Liver (tissue), 9 donors: ENCODE measurements around the gene CPAMD8. TPM values are rescaled to one million over a fixed set of nuclear protein-coding genes. Genes with fewer than 3 reads are reported as not detected.

Experiments
- DNase-seq: peaks from one replicate; pipeline ENCODE4 v3.0.0-alpha.2; 2017; ENCODE audit warnings: low spot score
- H3K27ac ChIP-seq, 2 donors: one replicate each; pipeline ENCODE4 v1.7.0; 2013; ENCODE audit warnings: inconsistent platforms in 2 of 2, low read length in 2 of 2, control low read depth in 1 of 2, low read depth in 1 of 2, mild to moderate bottlenecking in 1 of 2
- H3K27me3 ChIP-seq, 4 donors: one replicate each; pipeline versions ENCODE4 v1.6.1 to v1.7.0; 2013; ENCODE audit warnings: low read length in 3 of 4, inconsistent platforms in 1 of 4, mild to moderate bottlenecking in 1 of 4, moderate library complexity in 1 of 4; ENCODE audit not compliant: control insufficient read depth in 4 of 4, insufficient read depth in 4 of 4
- H3K36me3 ChIP-seq, 4 donors: one replicate each; pipeline versions ENCODE4 v1.6.1 to v1.7.0; 2013; ENCODE audit warnings: low read length in 3 of 4, mild to moderate bottlenecking in 3 of 4, low read depth in 1 of 4, moderate library complexity in 1 of 4; ENCODE audit not compliant: control insufficient read depth in 4 of 4, insufficient read depth in 3 of 4
- H3K4me1 ChIP-seq, 4 donors: one replicate each; pipeline versions ENCODE4 v1.6.1 to v1.7.0; 2013; ENCODE audit warnings: low read length in 3 of 4, mild to moderate bottlenecking in 3 of 4, moderate library complexity in 1 of 4; ENCODE audit not compliant: control insufficient read depth in 4 of 4, insufficient read depth in 4 of 4
- H3K4me3 ChIP-seq, 3 donors: one replicate each; pipeline versions ENCODE4 v1.6.1 to v1.7.0; 2013; ENCODE audit warnings: low read length in 3 of 3, control low read depth in 1 of 3, low read depth in 1 of 3, mild to moderate bottlenecking in 1 of 3
- H3K9ac ChIP-seq, 2 donors: one replicate each; pipeline ENCODE4 v1.7.0; 2013; ENCODE audit warnings: low read length in 2 of 2, mild to moderate bottlenecking in 2 of 2, moderate library complexity in 2 of 2, control low read depth in 1 of 2, low read depth in 1 of 2
- H3K9me3 ChIP-seq, 4 donors: one replicate each; pipeline versions ENCODE4 v1.6.1 to v1.7.0; 2013; ENCODE audit warnings: low read length in 3 of 4; ENCODE audit not compliant: control insufficient read depth in 4 of 4
- CTCF ChIP-seq: fragments of 150-350 bp; IDR thresholded peaks from 2 replicates; pipeline ENCODE4 v1.5.1; 2017; ENCODE audit warnings: improper control_type of control experiment, low read depth, low read length; ENCODE audit not compliant: missing input control
- EGR1 ChIP-seq, 2 donors: IDR thresholded peaks; 2 replicates each; pipeline ENCODE4 v1.6.1; 2016 to 2018; ENCODE audit warnings: antibody characterized with exemption in 2 of 2, low read depth in 2 of 2
- FOXA1 ChIP-seq: IDR thresholded peaks from 2 replicates; pipeline ENCODE4 v1.6.1; 2016; ENCODE audit warnings: antibody characterized with exemption
- FOXA2 ChIP-seq: IDR thresholded peaks from 2 replicates; pipeline ENCODE4 v1.6.1; 2016; ENCODE audit warnings: antibody characterized with exemption
- GABPA ChIP-seq, 2 donors: IDR thresholded peaks in 1 of 2; conservative IDR thresholded peaks in 1 of 2; 2 replicates each; pipeline ENCODE4 v1.6.1; 2016; ENCODE audit warnings: antibody characterized with exemption in 2 of 2, mild to moderate bottlenecking in 1 of 2, moderate library complexity in 1 of 2
- HNF4A ChIP-seq, 2 donors: conservative IDR thresholded peaks; 2 replicates each; pipeline ENCODE4 v1.6.1; 2016; ENCODE audit warnings: antibody characterized with exemption in 2 of 2, mild to moderate bottlenecking in 2 of 2
- MAX ChIP-seq: IDR thresholded peaks from 2 replicates; pipeline ENCODE4 v1.6.1; 2016; ENCODE audit warnings: antibody characterized with exemption
- NR2F2 ChIP-seq: IDR thresholded peaks from 2 replicates; pipeline ENCODE4 v1.6.1; 2016; ENCODE audit warnings: antibody characterized with exemption
- RXRA ChIP-seq, 2 donors: IDR thresholded peaks; 2 replicates each; pipeline ENCODE4 v1.6.1; 2017 to 2018; ENCODE audit warnings: antibody characterized with exemption in 2 of 2, mild to moderate bottlenecking in 1 of 2
- TAF1 ChIP-seq: conservative IDR thresholded peaks from 2 replicates; pipeline ENCODE4 v1.6.1; 2016; ENCODE audit warnings: antibody characterized with exemption, mild to moderate bottlenecking
- YY1 ChIP-seq: IDR thresholded peaks from 2 replicates; pipeline ENCODE4 v1.6.1; 2016; ENCODE audit warnings: antibody characterized with exemption, mild to moderate bottlenecking
- WGBS: extraction: QIAGEN DNeasy Blood & Tissue Kit; methylation state at CpG from one replicate; pipeline ENCODE4 v1.1.7; 2013; 5-methylcytosine and 5-hydroxymethylcytosine counted together
- polyA plus RNA-seq, 2 donors: library from polyadenylated mRNA; stranded (reverse) in 1 of 2; unstranded in 1 of 2; fragments of 200-250 nt in 1 of 2; fragments of >200 nt in 1 of 2; fragmentation: Nextera tagmentation in 1 of 2; extraction: Ambion mirVana in 1 of 2; gene quantifications; one replicate each; pipeline versions ENCODE4 v1.2.1 to v1.2.3, GENCODE V29; 2013 to 2015
- total RNA-seq, 2 donors: library from RNA; depleted of rRNA; stranded (reverse); fragments of >200 nt; gene quantifications; one replicate each; pipeline ENCODE4 v1.2.3, GENCODE V29; 2014
- TF ChIP-seq, protein P1 (sequence below): IDR thresholded peaks from 2 replicates; pipeline ENCODE4 v1.6.1; 2016; ENCODE audit warnings: antibody characterized with exemption
- donor health status: healthy.
- donor health status: healthy.
- donor health status: healthy.
- donor health status: healthy.
- donor health status: healthy.

The CPAMD8 gene
- total and polyA plus RNA-seq, 4 donors = 0.92 to 1.4 (median 1.1) TPM

DNA sequence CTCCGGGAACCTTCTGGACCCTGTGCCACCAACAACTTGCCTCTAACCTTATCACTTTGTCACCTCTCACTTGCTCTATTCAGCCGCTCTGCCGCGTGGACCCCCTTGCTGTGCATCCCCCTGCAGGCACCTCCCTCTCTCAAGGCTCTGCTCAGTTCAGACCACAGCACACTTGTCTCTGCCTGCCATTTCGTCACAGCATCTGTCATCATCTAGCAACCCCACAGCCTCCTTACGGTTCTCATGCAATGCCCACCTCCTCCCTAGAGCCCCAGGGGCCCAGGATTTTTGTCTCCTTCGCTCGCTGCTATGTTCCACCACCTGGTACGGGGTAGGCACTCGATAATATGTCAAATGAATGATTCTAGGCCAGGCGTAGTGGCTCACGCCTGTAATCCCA lies 43.8 kb upstream of the CPAMD8 start:
- Histone ChIP-seq H3K4me1 (peaks cover 2 to 17% (median 13%) of the 10 kb centered on the region in 4 donors), H3K9ac (no peak overlapping the region), H3K4me3 (no peak overlapping the region), H3K27me3 (no peaks in the 10 kb centered on the region), H3K36me3 (peaks cover 0 to 7% (median 3%) of the 10 kb centered on the region in 4 donors), H3K27ac (no peak overlapping the region), H3K9me3 (no peaks in the 10 kb centered on the region)
- TF ChIP-seq CTCF (no peak), HNF4A (conservative IDR thresholded peaks at IDR 0.05) (no peak), YY1 (no peak), FOXA1 (no peak), FOXA2 (no peak), EGR1 (IDR thresholded peaks at IDR 0.05; ENCODE audit: low read depth in 2 of 2) (no peak), NR2F2 (no peak)
- TF ChIP-seq, protein P1, sequence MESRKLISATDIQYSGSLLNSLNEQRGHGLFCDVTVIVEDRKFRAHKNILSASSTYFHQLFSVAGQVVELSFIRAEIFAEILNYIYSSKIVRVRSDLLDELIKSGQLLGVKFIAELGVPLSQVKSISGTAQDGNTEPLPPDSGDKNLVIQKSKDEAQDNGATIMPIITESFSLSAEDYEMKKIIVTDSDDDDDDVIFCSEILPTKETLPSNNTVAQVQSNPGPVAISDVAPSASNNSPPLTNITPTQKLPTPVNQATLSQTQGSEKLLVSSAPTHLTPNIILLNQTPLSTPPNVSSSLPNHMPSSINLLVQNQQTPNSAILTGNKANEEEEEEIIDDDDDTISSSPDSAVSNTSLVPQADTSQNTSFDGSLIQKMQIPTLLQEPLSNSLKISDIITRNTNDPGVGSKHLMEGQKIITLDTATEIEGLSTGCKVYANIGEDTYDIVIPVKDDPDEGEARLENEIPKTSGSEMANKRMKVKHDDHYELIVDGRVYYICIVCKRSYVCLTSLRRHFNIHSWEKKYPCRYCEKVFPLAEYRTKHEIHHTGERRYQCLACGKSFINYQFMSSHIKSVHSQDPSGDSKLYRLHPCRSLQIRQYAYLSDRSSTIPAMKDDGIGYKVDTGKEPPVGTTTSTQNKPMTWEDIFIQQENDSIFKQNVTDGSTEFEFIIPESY = no peak
- no peak for DNase-seq
- WGBS = 96% methylated on average over 12 of the region's 12 CpGs

DNA sequence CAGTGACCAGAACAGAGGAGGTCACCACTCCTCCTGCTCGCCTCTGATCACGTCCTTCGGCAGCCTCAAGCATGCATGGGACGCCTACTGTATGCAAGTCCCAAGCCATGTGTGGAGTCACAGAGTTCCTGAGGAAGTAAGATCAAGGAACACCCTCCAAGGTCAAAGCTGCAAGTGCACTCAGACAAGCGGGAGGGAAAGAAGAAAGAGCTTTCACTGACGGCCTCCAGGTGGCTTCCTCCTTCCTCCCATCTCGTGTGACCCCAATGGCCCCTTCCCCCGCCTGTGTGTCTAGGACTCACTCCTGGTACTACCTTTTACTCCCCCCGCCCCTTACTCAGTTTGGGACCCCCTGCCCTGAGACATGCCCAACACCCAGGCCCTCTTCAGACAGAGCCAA lies 42.6 kb upstream of the CPAMD8 start:
- DNase-seq = no peak
- WGBS = 85% methylated on average over 9 of the region's 9 CpGs
- H3K9me3 ChIP-seq = no peaks in the 10 kb centered on the region
- no peak overlapping the region for H3K27ac ChIP-seq
- H3K36me3 ChIP-seq = peaks cover 0 to 7% (median 3%) of the 10 kb centered on the region in 4 donors
- no peak overlapping the region for H3K4me3 ChIP-seq
- H3K9ac ChIP-seq = no peak overlapping the region
- no peaks in the 10 kb centered on the region for H3K27me3 ChIP-seq
- peaks cover 2 to 9% (median 7%) of the 10 kb centered on the region in 4 donors for H3K4me1 ChIP-seq
- TF ChIP-seq TAF1 = no peak
- no peak for TF ChIP-seq GABPA (IDR thresholded peaks at IDR 0.05 in 1 of 2, conservative IDR thresholded peaks at IDR 0.05 in 1 of 2)
- no peak for TF ChIP-seq MAX
- TF ChIP-seq RXRA (IDR thresholded peaks at IDR 0.05) = no peak
- no peak for TF ChIP-seq CTCF
- no peak for TF ChIP-seq HNF4A (conservative IDR thresholded peaks at IDR 0.05)
- TF ChIP-seq NR2F2 = no peak
- no peak for TF ChIP-seq YY1
